ENCODE results near the gene FAM185A. TPM values are rescaled to one million over a fixed set of nuclear protein-coding genes. Genes with fewer than 3 reads are reported as not detected.
"Not testable (repeated sequence)": the region's sequence is repeated elsewhere in the genome, so short reads cannot be mapped to it uniquely, and the experiment has no call there.

The FAM185A gene
- total and polyA plus RNA-seq, 12 donors: 3.7 to 12.4 (median 7.4) TPM

- H3K27me3 ChIP-seq; H3K4me3 ChIP-seq; intact Hi-C loops (cut with DNase I); H3K4me1 ChIP-seq; H3K36me3 ChIP-seq; ATAC-seq; H3K27ac ChIP-seq; H3K9me3 ChIP-seq; DNase-seq: not testable (repeated sequence)
- WGBS, 2 donors: 95 to 100% methylated on average over 2 of the region's 3 CpGs
These were observed 20.9 kb downstream of the FAM185A start for GRCh38 chr7:102769657-102770192.

DNA sequence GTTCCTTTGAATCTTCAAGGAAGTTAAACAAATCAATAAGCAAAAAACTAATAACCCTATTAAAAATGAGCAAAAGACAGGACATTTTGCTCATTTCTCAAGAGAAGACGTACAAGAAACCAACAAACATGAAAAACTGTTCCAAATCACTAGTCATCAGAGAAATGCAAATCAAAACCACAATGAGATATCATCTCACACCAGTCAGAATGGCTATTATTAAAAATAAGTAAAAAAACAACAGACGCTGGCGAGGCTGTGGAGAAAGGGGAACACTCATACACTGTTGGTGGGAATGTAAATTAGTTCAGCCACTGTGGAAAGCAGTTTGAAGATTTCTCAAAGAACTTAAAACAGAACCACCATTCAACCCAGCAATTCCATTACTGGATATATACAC is 21.7 kb downstream of the FAM185A start:
- ATAC-seq; H3K36me3 ChIP-seq; H3K4me3 ChIP-seq; H3K9me3 ChIP-seq; H3K4me1 ChIP-seq; intact Hi-C loops (cut with DNase I); H3K27ac ChIP-seq; H3K27me3 ChIP-seq; DNase-seq: not testable (repeated sequence)
- WGBS, 2 donors: 97 to 99% methylated on average over 3 of the region's 3 CpGs

GRCh38 chr7:102776217-102776616 is 27.4 kb downstream of the FAM185A start:
- H3K27ac ChIP-seq; H3K27me3 ChIP-seq; ATAC-seq; DNase-seq; intact Hi-C loops (cut with DNase I); H3K4me3 ChIP-seq; H3K4me1 ChIP-seq; H3K9me3 ChIP-seq: not testable (repeated sequence)
- H3K36me3 ChIP-seq: peaks cover 0 to 34% (median 8%) of the 10 kb centered on the region in 9 donors

DNA sequence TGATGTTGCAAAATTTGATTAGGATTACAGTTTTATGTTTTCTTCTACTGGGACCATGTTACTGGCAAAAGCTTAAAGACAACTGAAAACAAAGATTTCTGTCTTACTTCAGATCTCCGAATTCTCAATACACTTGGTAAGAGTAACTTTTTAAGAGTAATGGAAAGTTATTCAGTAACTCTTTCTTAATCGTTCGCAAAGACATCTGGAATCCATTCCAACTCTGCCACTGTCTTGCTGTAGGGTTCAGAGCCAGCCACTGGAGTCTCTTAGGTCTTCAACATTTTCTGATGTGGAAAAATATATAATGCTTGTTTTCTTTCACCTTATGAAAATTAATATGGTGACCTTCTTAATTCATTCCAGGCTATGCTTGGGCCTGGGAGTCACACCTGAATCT is 29.9 kb downstream of the FAM185A start:
- H3K9me3 ChIP-seq; DNase-seq; ATAC-seq; intact Hi-C loops (cut with DNase I); H3K27me3 ChIP-seq; H3K27ac ChIP-seq; H3K4me3 ChIP-seq; H3K4me1 ChIP-seq: not testable (repeated sequence)
- 74 to 92% methylated on average over 3 of the region's 3 CpGs for WGBS, 2 donors
- H3K36me3 ChIP-seq: peaks cover 0 to 34% (median 8%) of the 10 kb centered on the region in 9 donors

- H3K36me3 ChIP-seq: peaks cover 0 to 34% (median 8%) of the 10 kb centered on the region in 9 donors
- WGBS, 2 donors: 99% methylated on average over 10 of the region's 10 CpGs
- H3K4me1 ChIP-seq; intact Hi-C loops (cut with DNase I); H3K9me3 ChIP-seq; H3K4me3 ChIP-seq; H3K27me3 ChIP-seq; DNase-seq; H3K27ac ChIP-seq; ATAC-seq: not testable (repeated sequence)
These were observed 32.1 kb downstream of the FAM185A start for GRCh38 chr7:102780926-102781325.

GRCh38 chr7:102788770-102789169 is 40.0 kb downstream of the FAM185A start:
- intact Hi-C loops (cut with DNase I); H3K4me3 ChIP-seq; H3K27me3 ChIP-seq; DNase-seq; ATAC-seq; H3K27ac ChIP-seq; H3K9me3 ChIP-seq: not testable (repeated sequence)
- 99 to 100% methylated on average over 2 of the region's 2 CpGs for WGBS, 2 donors
- Histone ChIP-seq H3K4me1 (peaks cover 0 to 10% (median 0%) of the 10 kb centered on the region in 9 donors), H3K36me3 (peaks cover 0 to 22% (median 0%) of the 10 kb centered on the region in 9 donors)

DNA sequence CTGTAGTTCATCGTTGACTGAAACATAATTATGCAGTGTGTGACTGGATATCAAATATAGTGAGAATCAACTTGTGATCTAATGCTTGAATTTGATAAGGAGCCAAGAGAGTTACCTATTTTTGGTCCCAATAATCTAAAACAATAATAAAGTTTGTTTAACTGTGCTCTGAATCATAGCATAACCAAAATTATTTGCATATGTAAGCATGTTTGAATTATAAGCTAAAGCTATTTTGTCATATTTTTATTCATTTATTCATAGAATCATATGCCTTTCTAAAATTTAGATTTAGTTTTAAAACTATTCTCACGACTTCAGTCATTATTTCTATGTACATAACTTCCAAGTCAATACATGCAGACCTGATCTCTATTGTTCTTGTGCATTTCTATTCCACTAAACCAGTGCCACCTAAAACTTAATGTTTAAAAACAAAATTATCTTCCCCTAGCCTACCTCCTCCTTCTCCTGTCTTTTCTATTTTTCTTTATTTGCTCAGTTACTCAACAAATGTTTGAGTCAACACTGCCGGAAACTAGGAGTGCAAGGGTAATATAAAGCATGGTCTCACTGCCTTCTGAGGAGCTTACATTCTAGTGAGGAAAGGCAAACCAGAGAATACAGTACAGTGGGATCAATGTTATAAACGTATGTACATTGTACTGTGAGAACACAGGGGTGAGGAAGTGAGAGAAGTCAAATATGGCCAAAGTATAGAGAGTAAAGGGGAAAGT is 41.7 kb downstream of the FAM185A start:
- ATAC-seq: peak in 1 of 8 donors; percentile 35
- intact Hi-C loops (cut with DNase I); H3K4me3 ChIP-seq; H3K9me3 ChIP-seq; H3K27ac ChIP-seq; DNase-seq; H3K27me3 ChIP-seq: not testable (repeated sequence)
- Histone ChIP-seq H3K4me1 (peaks cover 0 to 10% (median 0%) of the 10 kb centered on the region in 9 donors), H3K36me3 (peaks cover 0 to 22% (median 0%) of the 10 kb centered on the region in 9 donors)
- 85 to 95% methylated on average over 3 to 4 of the region's 4 CpGs for WGBS, 2 donors

GRCh38 chr7:102791367-102791766 is 42.6 kb downstream of the FAM185A start:
- peaks cover 0 to 22% (median 0%) of the 10 kb centered on the region in 9 donors for H3K36me3 ChIP-seq
- DNase-seq; H3K9me3 ChIP-seq; intact Hi-C loops (cut with DNase I); H3K4me3 ChIP-seq; H3K27me3 ChIP-seq: not testable (repeated sequence)
- H3K27ac ChIP-seq: peak overlapping the region in 7 of 10 donors; percentile 3 to 75 (median 52)
- peak in 6 of 8 donors; percentile 7 to 43 (median 35) for ATAC-seq
- 71% methylated on average over 5 of the region's 5 CpGs for WGBS, 2 donors
- peaks cover 0 to 10% (median 0%) of the 10 kb centered on the region in 9 donors for H3K4me1 ChIP-seq

GRCh38 chr7:102791831-102792230 is 43.0 kb downstream of the FAM185A start:
- H3K27me3 ChIP-seq; intact Hi-C loops (cut with DNase I); H3K4me3 ChIP-seq; DNase-seq; H3K9me3 ChIP-seq: not testable (repeated sequence)
- H3K36me3 ChIP-seq: peaks cover 0 to 22% (median 0%) of the 10 kb centered on the region in 9 donors
- peaks cover 0 to 10% (median 0%) of the 10 kb centered on the region in 9 donors for H3K4me1 ChIP-seq
- peak overlapping the region in 7 of 10 donors; percentile 3 to 75 (median 52) for H3K27ac ChIP-seq
- peak; percentile 58 to 93 (median 85) for ATAC-seq

DNA sequence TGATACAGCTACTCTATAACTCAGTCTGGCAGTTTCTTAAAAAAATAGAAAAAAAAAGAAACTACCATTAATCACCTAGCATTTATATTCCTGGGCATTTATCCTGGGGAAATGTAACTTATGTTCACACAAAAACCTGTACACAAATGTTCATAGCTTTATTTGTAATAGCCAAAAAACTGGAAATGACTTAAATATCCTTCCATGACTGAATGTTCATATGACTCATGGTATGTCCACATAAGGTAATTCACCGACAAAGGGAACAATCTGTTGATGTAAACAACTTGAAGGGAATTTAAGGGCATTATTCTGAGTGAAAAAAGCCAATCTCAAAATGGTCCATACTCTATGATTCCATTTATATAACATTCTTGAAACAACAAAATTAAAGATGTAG is 45.8 kb downstream of the FAM185A start:
- H3K4me1 ChIP-seq: peaks cover 0 to 10% (median 0%) of the 10 kb centered on the region in 9 donors
- H3K27me3 ChIP-seq; ATAC-seq; H3K4me3 ChIP-seq; intact Hi-C loops (cut with DNase I); H3K9me3 ChIP-seq; H3K27ac ChIP-seq; DNase-seq; H3K36me3 ChIP-seq: not testable (repeated sequence)
- WGBS, 2 donors: 93 to 96% methylated on average over 1 of the region's 1 CpG

DNA sequence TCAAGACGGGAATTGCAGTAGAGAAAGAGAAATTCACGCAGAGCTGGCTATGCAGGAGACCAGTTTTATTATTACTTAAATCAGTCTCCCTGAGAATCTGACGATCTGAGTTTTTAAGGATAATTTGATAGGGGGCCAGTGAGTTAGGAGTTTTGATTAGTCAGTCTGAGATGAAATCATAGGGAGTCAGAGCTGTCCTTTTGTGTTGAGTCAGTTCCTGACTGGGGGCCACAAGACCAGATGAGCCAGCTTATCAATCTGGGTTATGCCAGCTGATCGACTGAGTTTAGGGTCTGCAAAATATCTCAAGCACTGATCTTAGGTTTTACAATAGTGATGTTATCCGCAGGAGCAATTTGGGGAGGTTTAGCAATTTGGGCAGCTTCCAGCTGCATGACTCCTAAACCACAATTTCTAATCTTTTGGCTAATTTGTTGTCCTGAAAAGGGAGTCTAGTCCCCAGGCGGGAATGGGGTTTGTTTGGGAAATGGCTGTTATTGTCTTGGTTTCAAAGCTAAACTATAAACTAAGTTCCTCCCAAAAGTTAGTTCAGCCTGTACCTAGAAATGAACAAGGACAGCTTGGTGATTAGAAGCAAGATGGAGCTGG is 47.3 kb downstream of the FAM185A start:
- intact Hi-C loops (cut with DNase I); ATAC-seq; H3K27me3 ChIP-seq; H3K9me3 ChIP-seq; DNase-seq; H3K36me3 ChIP-seq; H3K27ac ChIP-seq; H3K4me3 ChIP-seq: not testable (repeated sequence)
- WGBS, 2 donors: 95 to 99% methylated on average over 4 of the region's 6 CpGs
- peaks cover 0 to 10% (median 0%) of the 10 kb centered on the region in 9 donors for H3K4me1 ChIP-seq
